Stimulated activated naive CD4-positive, alpha-beta T cell treated with Interleukin-2 at 50 U/mL for 16 hours (primary cell): ENCODE results near the gene ATOSB.
"Not testable (repeated sequence)": the region's sequence is repeated elsewhere in the genome, so short reads cannot be mapped to it uniquely, and the experiment has no call there.

Experiments used
- DNase-seq: peaks from one replicate; lab custom pipeline; 2025; lab: John Stamatoyannopoulos, UW

The ATOSB gene

GRCh38 chr9:35115680-35116538 is at the start of gene ATOSB:
TSS of gene ATOSB (minus strand) at chr9:35115862. CDS start at chr9:35108274, 7,588 bp downstream.
- DNase-seq, result peak; percentile 96

- DNase-seq, result no peak
Observed at GRCh38 chr9:35164711-35165110, 49.0 kb upstream of the ATOSB start.

GRCh38 chr9:35163413-35163812 is 47.8 kb upstream of the ATOSB start:
- DNase-seq, result no peak

GRCh38 chr9:35162605-35163315 is 47.1 kb upstream of the ATOSB start:
- DNase-seq, result no peak

- DNase-seq, result peak; percentile 61
Observed at GRCh38 chr9:35161713-35162604, 46.3 kb upstream of the ATOSB start, which contains the start of gene UNC13B. TSS of gene UNC13B (plus strand) at chr9:35162009. CDS start at chr9:35162284, 275 bp downstream.

- no peak for DNase-seq
Observed at GRCh38 chr9:35158501-35159280, 43.0 kb upstream of the ATOSB start.

- DNase-seq, result not testable (repeated sequence)
Observed at GRCh38 chr9:35157836-35158235, 42.2 kb upstream of the ATOSB start.

- no peak for DNase-seq
Observed at GRCh38 chr9:35156781-35157180, 41.1 kb upstream of the ATOSB start.

GRCh38 chr9:35152926-35153325 is 37.3 kb upstream of the ATOSB start:
- no peak for DNase-seq

- not testable (repeated sequence) for DNase-seq
Observed at GRCh38 chr9:35147941-35148563, 32.4 kb upstream of the ATOSB start.

GRCh38 chr9:35142037-35142436 is 26.4 kb upstream of the ATOSB start:
- DNase-seq, result no peak

- no peak for DNase-seq
Observed at GRCh38 chr9:35140093-35140492, 24.4 kb upstream of the ATOSB start.

GRCh38 chr9:35136866-35137265 is 21.2 kb upstream of the ATOSB start:
- no peak for DNase-seq

- DNase-seq, result no peak
Observed at GRCh38 chr9:35135988-35136387, 20.3 kb upstream of the ATOSB start.

- no peak for DNase-seq
Observed at GRCh38 chr9:35134920-35135319, 19.3 kb upstream of the ATOSB start.

- peak; percentile 88 for DNase-seq
Observed at GRCh38 chr9:35116898-35117551, 1.4 kb upstream of the ATOSB start.

GRCh38 chr9:35116539-35116897 is 856 bp upstream of the ATOSB start:
- DNase-seq, result no peak

- DNase-seq, result peak; percentile 29
Observed at GRCh38 chr9:35114840-35115628, 628 bp downstream of the ATOSB start.

GRCh38 chr9:35114113-35114839 is 1.4 kb downstream of the ATOSB start:
- DNase-seq, result peak; percentile 63
